Measurements from ENCODE around the gene AKAP13.

GRCh38 chr15:85545185-85545584 lies 164.8 kb downstream of the AKAP13 start:
- TF ChIP-seq POLR2AphosphoS5 (IDR thresholded peaks at IDR 0.05; ENCODE audit: low read depth, low read length), result no peak
- TF ChIP-seq POU2F2 (IDR thresholded peaks at IDR 0.05; ENCODE audit: low read depth, low read length), result no peak
- TF ChIP-seq POLR2A (IDR thresholded peaks at IDR 0.05; ENCODE audit: low read depth, low read length), result no peak
- TF ChIP-seq TAF1 (IDR thresholded peaks at IDR 0.05; ENCODE audit: low read depth, low read length), result no peak
- no peak for TF ChIP-seq SPI1 (IDR thresholded peaks at IDR 0.05; ENCODE audit: low read depth, low read length)

All from GM12891 (cell line).